GM19238 (cell line): Measurements from ENCODE around the gene DTX4.

Source experiments
- DNase-seq: peaks from one replicate; pipeline ENCODE4 v3.0.0; 2011; ENCODE audit warnings: low spot score; ENCODE audit not compliant: insufficient read length

DTX4 gene

DNA sequence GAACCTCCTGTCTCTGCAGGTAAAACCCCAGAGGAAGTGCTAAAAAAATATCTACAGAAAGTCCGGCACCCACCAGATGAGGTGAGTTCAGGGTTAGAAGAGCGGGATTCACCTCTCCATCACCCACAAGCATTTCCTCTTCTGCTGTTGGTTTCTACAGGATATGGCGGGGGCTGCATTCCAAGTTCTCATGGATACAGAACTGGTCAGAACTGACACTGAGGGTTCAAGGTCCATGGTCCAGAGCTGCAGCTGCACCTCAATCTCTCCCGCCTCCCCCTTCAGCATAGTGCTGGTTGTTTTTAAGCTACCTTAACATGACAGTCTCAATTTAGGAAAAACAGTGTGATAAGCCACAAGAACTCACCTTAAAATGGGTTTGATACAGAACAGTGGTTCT, 19.2 kb downstream of the DTX4 start:
- no peak for DNase-seq

DNA sequence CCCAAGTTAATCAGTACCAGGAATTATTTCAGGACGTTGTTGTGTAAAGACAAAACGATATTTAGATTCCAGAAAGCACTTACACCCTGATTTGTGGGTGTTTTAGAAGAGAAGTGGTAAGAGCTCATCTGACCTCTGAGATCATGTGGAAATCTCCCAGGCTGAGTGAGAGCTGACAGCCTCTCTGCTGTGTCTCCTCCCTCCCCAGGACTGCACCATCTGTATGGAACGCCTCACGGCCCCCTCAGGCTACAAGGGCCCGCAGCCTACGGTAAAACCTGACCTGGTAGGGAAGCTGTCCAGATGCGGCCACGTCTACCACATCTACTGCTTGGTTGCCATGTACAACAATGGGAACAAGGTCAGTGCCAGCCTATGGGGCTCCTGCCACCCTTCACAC, 20.0 kb downstream of the DTX4 start:
- DNase-seq, result no peak

DNA sequence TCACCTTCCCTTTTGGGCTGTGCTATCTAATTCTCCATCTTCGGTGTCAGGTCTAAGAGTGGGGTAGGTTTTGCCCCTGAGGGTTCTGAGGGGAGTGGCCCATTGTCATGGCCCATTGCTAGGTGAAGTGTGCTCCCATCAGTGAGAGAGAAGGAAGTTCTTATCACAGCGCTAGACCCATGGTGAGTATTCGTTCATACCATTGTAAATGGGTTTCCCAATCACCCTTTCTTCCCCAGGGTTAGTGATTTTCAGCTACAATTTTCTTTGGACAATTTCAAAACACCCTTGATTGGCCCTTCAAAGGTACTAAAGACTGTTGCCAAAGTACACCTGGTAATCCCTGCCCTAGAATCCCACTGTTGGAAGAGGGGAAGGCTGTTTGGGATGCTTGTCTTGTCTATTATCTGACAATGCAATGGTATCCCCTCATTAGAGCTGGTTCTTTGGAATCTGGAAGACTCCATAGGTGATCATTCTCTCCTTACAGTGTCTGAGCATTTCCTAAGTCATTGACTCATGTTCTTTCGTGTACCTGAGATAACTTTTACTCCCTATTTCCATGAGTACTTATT, 20.6 kb downstream of the DTX4 start:
- no peak for DNase-seq

DNA sequence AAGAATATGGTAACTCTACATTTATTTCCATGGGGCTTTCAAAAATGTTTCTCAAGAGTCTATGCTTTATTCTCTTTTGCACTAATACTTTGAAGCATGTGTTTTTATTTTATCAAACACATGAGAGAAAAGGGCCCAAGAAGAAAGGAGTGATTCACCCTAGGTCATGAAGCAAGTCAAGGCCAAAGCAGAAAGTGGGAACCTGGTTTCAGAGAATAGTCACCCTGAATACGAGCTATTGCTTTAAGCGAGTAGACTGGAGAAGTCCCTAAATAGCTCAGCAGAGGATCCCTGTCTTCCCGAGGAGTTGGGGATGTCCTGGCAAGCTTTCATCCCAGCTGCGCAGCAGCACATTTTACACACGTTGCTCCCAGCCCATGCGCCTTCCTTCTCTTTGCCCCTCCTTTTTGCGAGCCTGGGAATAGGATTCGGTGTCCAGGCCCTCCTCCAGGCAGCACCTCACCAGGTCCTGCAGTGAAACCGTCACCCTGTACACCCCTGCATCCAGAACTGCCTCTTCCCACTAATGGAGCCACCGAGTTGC, 21.7 kb downstream of the DTX4 start:
- no peak for DNase-seq

DNA sequence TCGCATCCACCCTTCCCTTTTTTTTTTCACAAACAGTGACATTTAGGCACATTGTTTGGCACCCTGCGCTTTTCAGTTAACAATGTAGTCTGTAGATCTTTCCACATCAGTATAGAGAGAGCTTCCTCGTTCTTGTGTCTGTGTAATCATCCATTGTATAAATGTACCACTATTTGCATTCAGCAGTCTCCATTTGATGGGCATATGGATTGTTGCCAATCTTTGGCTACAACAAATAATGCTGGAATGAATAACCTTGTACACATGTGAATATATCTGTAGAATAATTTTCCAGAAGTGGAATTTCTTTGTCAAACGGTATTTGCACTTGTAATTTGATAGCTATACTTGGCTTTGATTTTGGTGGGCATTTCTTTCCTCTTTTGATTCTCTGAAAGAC, 23.7 kb downstream of the DTX4 start:
- DNase-seq, result no peak

- DNase-seq, result no peak
Measured at GRCh38 chr11:59196777-59197176, 24.8 kb downstream of the DTX4 start.

DNA sequence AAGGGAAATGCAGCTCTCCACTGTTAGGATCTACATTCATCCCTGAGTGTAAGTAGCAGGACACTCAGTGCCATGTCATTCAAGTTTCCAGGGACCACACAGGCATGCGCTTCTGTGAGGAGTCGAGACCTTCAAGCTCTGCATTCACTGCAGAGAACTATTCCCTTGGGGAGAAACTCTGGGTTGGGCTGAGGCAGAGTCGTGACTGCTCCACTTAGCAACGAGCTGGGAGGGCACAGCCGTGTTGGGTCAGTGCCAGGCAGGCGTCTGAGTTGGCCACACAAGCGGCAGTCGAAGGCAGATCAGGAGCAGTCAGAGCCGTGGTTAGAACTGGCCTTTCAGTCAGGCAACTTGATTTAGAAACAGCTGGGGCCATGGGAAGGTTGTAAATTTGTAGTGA, 26.1 kb downstream of the DTX4 start:
- DNase-seq, result no peak

- DNase-seq, result no peak
Measured at GRCh38 chr11:59198726-59199125, 26.8 kb downstream of the DTX4 start.

GRCh38 chr11:59199546-59200422, 27.9 kb downstream of the DTX4 start:
- DNase-seq, result no peak

- DNase-seq, result no peak
Measured at GRCh38 chr11:59200423-59200746, 28.5 kb downstream of the DTX4 start.

DNA sequence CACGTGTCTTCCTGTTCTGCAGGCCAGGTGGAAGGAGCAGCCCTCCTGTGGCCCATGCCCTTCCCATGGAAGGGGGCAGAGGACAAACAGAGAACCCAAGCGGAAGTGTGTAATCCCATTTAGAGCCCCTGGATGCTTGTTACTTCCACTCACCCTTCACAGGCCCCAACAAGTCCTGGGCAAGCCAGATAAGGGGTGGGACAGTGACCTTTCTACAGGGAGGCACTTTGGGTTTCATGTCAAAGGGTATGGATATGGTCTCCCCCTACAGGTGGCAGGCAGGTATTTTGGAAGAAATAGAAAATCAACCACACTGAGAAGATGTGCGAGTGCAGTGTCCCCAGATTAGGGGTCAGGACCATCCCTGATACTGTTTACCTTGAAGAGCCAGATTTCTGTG, 29.4 kb downstream of the DTX4 start:
- no peak for DNase-seq

DNA sequence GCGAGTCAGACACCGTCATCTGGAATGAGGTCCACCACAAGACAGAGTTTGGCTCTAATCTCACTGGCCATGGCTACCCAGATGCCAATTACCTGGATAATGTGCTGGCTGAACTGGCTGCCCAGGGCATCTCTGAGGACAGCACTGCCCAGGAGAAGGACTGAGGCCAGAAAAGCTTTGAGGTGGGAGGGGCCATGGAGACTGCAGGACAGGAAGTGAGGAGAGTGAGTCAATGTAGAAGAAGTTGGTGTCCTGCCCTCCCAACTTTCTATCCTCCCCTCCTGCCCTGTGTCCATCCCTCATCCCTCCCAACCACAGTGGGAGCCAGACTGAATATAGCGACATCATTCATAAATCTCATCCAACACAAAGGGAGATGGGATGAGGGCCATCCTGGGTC, 32.8 kb downstream of the DTX4 start:
- no peak for DNase-seq

DNA sequence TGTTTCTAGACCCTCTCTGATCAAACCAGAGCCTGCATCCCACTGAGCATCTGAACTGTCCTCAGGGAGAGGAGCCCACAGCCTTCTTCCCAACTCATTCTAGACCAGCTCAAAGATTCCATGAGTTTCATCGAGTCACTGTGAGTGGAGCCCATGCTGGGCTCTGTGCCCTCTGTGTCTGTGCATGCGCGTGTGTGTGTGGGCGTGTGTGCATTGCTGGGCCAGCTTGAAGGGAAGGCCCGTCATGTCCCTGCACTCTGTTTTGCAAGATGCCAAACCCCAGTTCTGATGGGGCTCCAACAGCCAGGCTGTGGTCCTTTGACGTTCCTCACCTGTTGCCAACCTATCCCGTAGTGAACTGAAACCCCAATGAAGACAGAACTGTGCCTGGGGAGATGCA, 33.7 kb downstream of the DTX4 start:
- no peak for DNase-seq

- no peak for DNase-seq
Measured at GRCh38 chr11:59206635-59207034, 34.7 kb downstream of the DTX4 start.

DNA sequence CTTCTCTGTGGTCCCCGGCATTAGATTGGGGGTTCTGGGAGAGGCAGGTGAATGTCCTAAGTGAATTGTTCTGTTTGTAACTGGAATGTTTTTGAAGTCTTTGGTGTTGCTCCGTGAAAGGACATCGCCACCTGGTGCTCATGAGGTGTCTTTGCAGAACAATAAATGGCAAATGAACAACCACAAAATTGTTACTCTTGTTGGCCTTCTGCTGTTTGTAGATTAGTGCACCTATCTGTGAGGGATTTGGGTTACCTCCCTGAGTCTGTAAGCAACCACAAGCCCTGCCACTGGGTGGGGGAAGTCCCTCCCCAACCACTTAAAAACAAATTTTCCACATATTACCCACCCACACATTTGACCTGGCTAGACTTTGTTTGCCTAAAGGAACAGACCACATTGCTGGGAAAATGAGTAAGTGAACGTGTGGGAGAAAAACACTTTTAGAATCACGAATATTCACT, 36.1 kb downstream of the DTX4 start:
- no peak for DNase-seq

DNA sequence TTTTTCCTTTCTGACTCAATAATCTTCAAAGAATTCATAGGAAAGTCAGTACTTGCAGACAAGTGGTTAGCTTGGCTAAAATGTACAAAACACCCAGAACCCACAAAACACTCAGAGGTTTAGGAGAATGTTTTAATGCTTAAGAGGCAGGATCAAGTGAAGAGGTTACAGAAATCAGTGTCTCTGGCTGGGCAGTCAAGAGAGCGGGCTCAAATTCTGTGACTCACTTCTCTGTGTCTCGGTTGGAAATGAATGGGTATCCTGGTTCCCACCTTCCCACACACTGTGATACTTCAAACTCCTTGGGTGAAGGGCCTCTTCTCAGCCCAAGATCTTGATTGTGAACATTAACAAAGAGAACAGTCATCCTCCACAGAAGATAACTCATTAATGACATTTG, 37.0 kb downstream of the DTX4 start:
- DNase-seq, result no peak

- DNase-seq, result no peak
Measured at GRCh38 chr11:59212222-59212621, 40.3 kb downstream of the DTX4 start.

DNA sequence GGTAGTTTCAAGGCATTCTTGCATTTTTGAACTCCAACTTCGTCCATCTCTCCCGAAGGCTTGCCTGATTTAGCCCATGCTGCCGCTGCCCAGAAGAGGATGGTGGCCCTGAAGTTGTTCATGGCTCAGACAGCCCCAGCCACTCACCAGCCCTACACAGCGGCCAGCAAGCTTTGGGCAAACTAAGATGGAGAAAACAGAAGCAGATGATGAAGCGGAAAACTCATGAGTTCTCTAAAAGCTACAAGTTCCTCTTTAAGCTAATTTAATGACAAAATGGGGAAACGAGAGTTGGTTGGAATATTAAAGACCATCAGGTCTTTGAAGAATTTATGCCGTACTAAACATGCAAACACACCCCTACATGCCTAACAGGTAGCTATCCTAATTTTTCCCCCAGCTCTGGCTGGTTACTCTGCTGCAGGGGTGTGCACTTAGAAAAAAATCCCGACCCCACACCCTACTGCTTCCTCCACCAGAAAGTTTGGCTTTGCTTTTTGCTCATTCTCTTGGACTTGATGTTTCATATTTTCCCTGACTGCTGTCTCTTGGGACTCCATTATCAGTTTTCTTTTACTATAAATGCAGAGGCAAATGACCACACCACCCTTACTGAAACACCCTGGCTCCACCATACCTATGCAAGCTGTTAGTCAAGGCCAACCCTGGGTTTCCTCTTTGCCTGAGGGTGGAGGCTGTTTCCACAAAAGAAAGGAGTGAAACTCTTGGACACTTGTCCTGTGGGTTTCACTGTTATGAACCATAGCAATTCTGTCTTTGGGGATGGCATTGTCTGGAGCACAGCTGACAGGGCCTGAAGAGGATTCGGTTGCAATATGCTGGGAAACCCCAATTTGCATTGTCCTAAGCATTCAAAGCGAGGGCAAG, 41.1 kb downstream of the DTX4 start, which contains the start of gene MPEG1:
Gene MPEG1 (minus strand): TSS at position 184 of the 888 bp plus-strand sequence. CDS start 62 bp downstream, at position 122.
- DNase-seq, result no peak

DNA sequence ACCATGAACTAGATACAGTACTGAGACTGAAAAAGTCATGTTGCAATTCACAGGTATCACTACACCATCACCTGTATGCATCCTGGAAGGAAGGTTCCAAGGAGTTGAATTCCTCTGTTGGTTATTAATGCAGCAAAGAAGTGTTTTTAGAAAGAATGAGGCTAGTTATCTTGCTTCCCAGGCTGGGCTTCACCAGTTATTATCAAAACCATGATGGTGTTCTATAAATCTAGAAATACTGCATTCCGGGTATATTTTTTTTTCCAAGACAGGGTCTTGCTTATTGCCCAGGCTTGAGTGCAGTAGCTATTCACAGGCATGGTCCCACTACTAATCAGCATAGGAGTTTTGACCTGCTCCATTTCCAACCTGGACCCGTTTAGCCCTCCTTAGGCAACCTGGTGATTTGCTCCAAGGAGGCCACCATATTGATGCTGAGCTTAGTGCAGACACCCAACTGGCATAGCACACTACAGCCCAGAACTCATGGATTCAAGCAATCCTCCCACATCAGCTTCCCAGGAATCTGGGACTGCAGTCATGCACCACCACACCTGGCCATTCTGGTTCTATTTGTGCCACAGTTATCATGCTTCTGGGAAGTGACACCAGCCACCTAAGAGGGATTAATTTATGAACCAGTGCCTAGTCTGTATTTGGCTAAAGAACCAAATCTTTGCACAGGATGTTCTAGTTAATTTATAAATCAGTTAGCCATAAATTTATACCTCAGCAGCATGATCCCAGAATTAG, 42.4 kb downstream of the DTX4 start:
- no peak for DNase-seq

- peak; percentile 27 for DNase-seq
Measured at GRCh38 chr11:59216641-59217564, 45.0 kb downstream of the DTX4 start.
